ENCODE measurements around the gene TRIM24. TPM values are rescaled to one million over a fixed set of nuclear protein-coding genes. Genes with fewer than 3 reads are reported as not detected.

Gene TRIM24
- total and polyA plus RNA-seq, 2 of the 13 experiments (the other 11 are each of a cell fraction or from before 2014, with no cell fraction given), result 100 to 106 TPM

DNA sequence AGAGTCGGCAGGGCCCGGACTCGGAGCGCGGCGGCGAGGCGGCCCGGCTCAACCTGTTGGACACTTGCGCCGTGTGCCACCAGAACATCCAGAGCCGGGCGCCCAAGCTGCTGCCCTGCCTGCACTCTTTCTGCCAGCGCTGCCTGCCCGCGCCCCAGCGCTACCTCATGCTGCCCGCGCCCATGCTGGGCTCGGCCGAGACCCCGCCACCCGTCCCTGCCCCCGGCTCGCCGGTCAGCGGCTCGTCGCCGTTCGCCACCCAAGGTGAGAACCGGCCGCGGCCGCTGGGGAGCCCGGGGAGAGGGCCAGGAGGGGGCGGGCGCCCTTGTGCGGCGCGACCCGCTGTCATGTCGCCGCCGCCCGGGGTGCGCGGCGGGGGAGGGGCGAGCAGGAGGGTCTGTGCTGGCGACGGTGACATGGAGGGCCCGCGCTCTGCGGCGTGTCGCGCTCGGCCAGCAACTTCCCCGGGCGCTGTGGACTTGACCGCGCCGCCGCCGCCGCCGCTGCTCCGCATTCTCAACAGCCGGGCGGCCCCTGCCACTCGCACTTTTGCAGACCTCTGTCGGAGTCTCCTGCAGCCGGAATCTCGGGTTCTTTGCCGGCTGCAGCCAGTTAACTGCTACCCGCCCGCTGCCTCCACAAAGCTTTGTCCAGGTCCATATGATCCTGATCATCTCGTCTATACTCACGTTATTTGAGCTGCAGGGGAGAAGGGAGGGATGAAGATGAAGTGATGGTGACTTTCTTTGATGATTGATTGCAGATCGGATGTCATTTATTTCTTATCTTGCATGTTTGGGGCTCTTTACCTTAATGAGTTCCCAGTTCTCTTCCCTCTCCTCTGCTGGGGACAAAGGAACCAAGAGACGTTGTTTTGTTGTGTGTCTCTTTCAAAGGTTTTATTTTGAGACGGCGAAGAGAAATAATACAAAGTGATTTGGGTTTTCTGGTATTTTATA lies 869 bp downstream of the TRIM24 start (continued):
- TF ChIP-seq, protein P1, sequence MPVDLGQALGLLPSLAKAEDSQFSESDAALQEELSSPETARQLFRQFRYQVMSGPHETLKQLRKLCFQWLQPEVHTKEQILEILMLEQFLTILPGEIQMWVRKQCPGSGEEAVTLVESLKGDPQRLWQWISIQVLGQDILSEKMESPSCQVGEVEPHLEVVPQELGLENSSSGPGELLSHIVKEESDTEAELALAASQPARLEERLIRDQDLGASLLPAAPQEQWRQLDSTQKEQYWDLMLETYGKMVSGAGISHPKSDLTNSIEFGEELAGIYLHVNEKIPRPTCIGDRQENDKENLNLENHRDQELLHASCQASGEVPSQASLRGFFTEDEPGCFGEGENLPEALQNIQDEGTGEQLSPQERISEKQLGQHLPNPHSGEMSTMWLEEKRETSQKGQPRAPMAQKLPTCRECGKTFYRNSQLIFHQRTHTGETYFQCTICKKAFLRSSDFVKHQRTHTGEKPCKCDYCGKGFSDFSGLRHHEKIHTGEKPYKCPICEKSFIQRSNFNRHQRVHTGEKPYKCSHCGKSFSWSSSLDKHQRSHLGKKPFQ (CRISPR knock-in tag; IDR thresholded peaks at IDR 0.05; ENCODE audit: insufficient replicate concordance), result no peak
- TF ChIP-seq, protein P2, sequence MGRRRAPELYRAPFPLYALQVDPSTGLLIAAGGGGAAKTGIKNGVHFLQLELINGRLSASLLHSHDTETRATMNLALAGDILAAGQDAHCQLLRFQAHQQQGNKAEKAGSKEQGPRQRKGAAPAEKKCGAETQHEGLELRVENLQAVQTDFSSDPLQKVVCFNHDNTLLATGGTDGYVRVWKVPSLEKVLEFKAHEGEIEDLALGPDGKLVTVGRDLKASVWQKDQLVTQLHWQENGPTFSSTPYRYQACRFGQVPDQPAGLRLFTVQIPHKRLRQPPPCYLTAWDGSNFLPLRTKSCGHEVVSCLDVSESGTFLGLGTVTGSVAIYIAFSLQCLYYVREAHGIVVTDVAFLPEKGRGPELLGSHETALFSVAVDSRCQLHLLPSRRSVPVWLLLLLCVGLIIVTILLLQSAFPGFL (CRISPR knock-in tag; IDR thresholded peaks at IDR 0.05), result no peak
- TF ChIP-seq, protein P3, sequence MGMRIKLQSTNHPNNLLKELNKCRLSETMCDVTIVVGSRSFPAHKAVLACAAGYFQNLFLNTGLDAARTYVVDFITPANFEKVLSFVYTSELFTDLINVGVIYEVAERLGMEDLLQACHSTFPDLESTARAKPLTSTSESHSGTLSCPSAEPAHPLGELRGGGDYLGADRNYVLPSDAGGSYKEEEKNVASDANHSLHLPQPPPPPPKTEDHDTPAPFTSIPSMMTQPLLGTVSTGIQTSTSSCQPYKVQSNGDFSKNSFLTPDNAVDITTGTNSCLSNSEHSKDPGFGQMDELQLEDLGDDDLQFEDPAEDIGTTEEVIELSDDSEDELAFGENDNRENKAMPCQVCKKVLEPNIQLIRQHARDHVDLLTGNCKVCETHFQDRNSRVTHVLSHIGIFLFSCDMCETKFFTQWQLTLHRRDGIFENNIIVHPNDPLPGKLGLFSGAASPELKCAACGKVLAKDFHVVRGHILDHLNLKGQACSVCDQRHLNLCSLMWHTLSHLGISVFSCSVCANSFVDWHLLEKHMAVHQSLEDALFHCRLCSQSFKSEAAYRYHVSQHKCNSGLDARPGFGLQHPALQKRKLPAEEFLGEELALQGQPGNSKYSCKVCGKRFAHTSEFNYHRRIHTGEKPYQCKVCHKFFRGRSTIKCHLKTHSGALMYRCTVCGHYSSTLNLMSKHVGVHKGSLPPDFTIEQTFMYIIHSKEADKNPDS (CRISPR knock-in tag; IDR thresholded peaks at IDR 0.05), result peak; percentile 68; the same call in 1 of the 2 replicates
- TF ChIP-seq SP1 (IDR thresholded peaks at IDR 0.05) (no peak), SP1 (CRISPR knock-in tag; IDR thresholded peaks at IDR 0.05) (no peak), IRX3 (CRISPR knock-in tag; IDR thresholded peaks at IDR 0.05; ENCODE audit: borderline replicate concordance, low read depth) (peak; percentile 3; the same call in 1 of the 2 replicates), POLR2AphosphoS5 (IDR thresholded peaks at IDR 0.05; ENCODE audit: low read depth, low read length) (0 out of 2 replicates have a peak, but pooled peaks have one; percentile 42), ZNF10 (CRISPR knock-in tag; IDR thresholded peaks at IDR 0.05; ENCODE audit: borderline replicate concordance, low read depth) (no peak), ZNF496 (CRISPR knock-in tag; IDR thresholded peaks at IDR 0.05; ENCODE audit: insufficient replicate concordance) (no peak), HOXA9 (CRISPR knock-in tag; IDR thresholded peaks at IDR 0.05; ENCODE audit: borderline replicate concordance) (peak; percentile 58; the same call in 1 of the 2 replicates), ZNF775 (CRISPR knock-in tag; IDR thresholded peaks at IDR 0.05; ENCODE audit: borderline replicate concordance) (no peak), ZNF264 (CRISPR knock-in tag; IDR thresholded peaks at IDR 0.05) (no peak), SAFB2 (CRISPR knock-in tag; IDR thresholded peaks at IDR 0.05; ENCODE audit: borderline replicate concordance, low read depth) (no peak), SPEN (CRISPR knock-in tag; IDR thresholded peaks at IDR 0.05; ENCODE audit: low read depth) (0 out of 2 replicates have a peak, but pooled peaks have one; percentile 21), MTA3 (CRISPR knock-in tag; IDR thresholded peaks at IDR 0.05) (no peak), NR1H2 (CRISPR knock-in tag; IDR thresholded peaks at IDR 0.05; ENCODE audit: borderline replicate concordance, low read depth) (no peak), SALL2 (CRISPR knock-in tag; IDR thresholded peaks at IDR 0.05) (peak; percentile 54; the same call in 1 of the 2 replicates)
- TF ChIP-seq, protein P4, sequence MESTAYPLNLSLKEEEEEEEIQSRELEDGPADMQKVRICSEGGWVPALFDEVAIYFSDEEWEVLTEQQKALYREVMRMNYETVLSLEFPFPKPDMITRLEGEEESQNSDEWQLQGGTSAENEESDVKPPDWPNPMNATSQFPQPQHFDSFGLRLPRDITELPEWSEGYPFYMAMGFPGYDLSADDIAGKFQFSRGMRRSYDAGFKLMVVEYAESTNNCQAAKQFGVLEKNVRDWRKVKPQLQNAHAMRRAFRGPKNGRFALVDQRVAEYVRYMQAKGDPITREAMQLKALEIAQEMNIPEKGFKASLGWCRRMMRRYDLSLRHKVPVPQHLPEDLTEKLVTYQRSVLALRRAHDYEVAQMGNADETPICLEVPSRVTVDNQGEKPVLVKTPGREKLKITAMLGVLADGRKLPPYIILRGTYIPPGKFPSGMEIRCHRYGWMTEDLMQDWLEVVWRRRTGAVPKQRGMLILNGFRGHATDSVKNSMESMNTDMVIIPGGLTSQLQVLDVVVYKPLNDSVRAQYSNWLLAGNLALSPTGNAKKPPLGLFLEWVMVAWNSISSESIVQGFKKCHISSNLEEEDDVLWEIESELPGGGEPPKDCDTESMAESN (CRISPR knock-in tag; conservative IDR thresholded peaks at IDR 0.05), result no peak
- TF ChIP-seq, protein P5, sequence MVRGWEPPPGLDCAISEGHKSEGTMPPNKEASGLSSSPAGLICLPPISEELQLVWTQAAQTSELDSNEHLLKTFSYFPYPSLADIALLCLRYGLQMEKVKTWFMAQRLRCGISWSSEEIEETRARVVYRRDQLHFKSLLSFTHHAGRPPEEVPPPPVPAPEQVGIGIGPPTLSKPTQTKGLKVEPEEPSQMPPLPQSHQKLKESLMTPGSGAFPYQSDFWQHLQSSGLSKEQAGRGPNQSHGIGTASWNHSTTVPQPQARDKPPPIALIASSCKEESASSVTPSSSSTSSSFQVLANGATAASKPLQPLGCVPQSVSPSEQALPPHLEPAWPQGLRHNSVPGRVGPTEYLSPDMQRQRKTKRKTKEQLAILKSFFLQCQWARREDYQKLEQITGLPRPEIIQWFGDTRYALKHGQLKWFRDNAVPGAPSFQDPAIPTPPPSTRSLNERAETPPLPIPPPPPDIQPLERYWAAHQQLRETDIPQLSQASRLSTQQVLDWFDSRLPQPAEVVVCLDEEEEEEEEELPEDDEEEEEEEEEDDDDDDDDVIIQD (CRISPR knock-in tag; IDR thresholded peaks at IDR 0.05; ENCODE audit: low read depth), result no peak
